Activated naive CD4-positive, alpha-beta T cell treated with anti-CD3 and anti-CD28 coated beads, Interleukin-2, amount 10 ng/mL, durations not matched to agents 7 days and 5 days (primary cell): ENCODE results near the gene NDOR1.

Experiments
- CTCF ChIA-PET: fragments of 350-600 bp; sonication (Branson Sonifier 250); formaldehyde crosslinking; loops from one replicate; lab custom pipeline; 2021; ENCODE audit warnings: antibody characterized with exemption; lab: Charles Lee
- DNase-seq: peaks from one replicate; pipeline ENCODE4 v3.0.0-alpha.2; 2020
- H3K27ac Mint-ChIP-seq: one replicate; pipeline ENCODE4 v1.8.0; 2021; ENCODE audit warnings: mild to moderate bottlenecking, moderate library complexity, mixed read lengths
- H3K27me3 Mint-ChIP-seq: one replicate; pipeline ENCODE4 v1.8.0; 2021; ENCODE audit warnings: mild to moderate bottlenecking, mixed read lengths
- H3K36me3 Mint-ChIP-seq: one replicate; pipeline ENCODE4 v1.8.0; 2021; ENCODE audit warnings: mixed read lengths
- H3K4me1 Mint-ChIP-seq: one replicate; pipeline ENCODE4 v1.8.0; 2021; ENCODE audit warnings: mixed read lengths
- H3K4me3 Mint-ChIP-seq: one replicate; pipeline ENCODE4 v1.8.0; 2021; ENCODE audit warnings: mild to moderate bottlenecking, moderate library complexity, mixed read lengths
- H3K9me3 Mint-ChIP-seq: one replicate; pipeline ENCODE4 v1.8.0; 2021; ENCODE audit warnings: mixed read lengths

NDOR1 gene

GRCh38 chr9:137206602-137207001, 1.1 kb downstream of the NDOR1 start:
- CTCF ChIA-PET = interaction anchor here (0.7 kb wide), 1 partner anchor 30 kb away, joined by 5 read pairs; no protein-coding TSS in a partner anchor

DNA sequence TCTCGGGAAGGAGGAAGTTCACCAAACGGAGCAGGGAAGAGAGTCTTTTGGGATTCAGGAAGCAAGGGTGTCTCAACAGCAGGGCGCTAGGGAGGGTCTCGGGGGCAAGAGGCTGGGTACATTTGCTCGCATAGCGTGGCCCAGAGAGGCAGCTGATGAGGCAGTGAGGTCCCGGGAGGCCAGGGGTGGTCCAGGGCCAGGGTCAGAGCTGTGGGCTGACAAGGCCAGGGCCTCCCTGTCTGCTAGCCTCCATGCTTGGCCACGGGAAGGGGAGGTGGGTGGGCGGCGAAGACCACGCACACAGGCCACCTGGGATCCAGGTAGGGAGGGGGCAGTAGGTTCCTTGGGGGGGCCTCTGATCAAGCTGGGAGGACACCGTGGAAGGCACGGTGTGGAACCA, 6.0 kb downstream of the NDOR1 start:
- no peak for DNase-seq
- Mint-ChIP-seq H3K36me3 (peaks cover 18% of the 10 kb centered on the region), H3K9me3 (no peaks in the 10 kb centered on the region), H3K27ac (no peak overlapping the region), H3K4me3 (no peak overlapping the region), H3K4me1 (peaks cover 12% of the 10 kb centered on the region), H3K27me3 (no peaks in the 10 kb centered on the region)
- CTCF ChIA-PET = no interaction called here

More at GRCh38 chr9:137206602-137207001, 1.1 kb downstream of the NDOR1 start:
- no peaks in the 10 kb centered on the region for H3K9me3 Mint-ChIP-seq
- H3K4me1 Mint-ChIP-seq = peaks cover 46% of the 10 kb centered on the region
- no peak for DNase-seq
- H3K4me3 Mint-ChIP-seq = peak overlapping the region; percentile 92
- H3K36me3 Mint-ChIP-seq = peaks cover 19% of the 10 kb centered on the region
- peak overlapping the region; percentile 83 for H3K27ac Mint-ChIP-seq
- no peaks in the 10 kb centered on the region for H3K27me3 Mint-ChIP-seq

- Mint-ChIP-seq H3K27me3 (no peaks in the 10 kb centered on the region), H3K36me3 (peaks cover 13% of the 10 kb centered on the region), H3K4me3 (no peak overlapping the region), H3K9me3 (no peaks in the 10 kb centered on the region), H3K4me1 (peaks cover 4% of the 10 kb centered on the region), H3K27ac (no peak overlapping the region)
- CTCF ChIA-PET = interaction anchor here (1.1 kb wide), 1 partner anchor 89 kb away, joined by 3 read pairs; no protein-coding TSS in a partner anchor
- DNase-seq = no peak
These were observed 7.0 kb downstream of the NDOR1 start for GRCh38 chr9:137212520-137212919.

DNA sequence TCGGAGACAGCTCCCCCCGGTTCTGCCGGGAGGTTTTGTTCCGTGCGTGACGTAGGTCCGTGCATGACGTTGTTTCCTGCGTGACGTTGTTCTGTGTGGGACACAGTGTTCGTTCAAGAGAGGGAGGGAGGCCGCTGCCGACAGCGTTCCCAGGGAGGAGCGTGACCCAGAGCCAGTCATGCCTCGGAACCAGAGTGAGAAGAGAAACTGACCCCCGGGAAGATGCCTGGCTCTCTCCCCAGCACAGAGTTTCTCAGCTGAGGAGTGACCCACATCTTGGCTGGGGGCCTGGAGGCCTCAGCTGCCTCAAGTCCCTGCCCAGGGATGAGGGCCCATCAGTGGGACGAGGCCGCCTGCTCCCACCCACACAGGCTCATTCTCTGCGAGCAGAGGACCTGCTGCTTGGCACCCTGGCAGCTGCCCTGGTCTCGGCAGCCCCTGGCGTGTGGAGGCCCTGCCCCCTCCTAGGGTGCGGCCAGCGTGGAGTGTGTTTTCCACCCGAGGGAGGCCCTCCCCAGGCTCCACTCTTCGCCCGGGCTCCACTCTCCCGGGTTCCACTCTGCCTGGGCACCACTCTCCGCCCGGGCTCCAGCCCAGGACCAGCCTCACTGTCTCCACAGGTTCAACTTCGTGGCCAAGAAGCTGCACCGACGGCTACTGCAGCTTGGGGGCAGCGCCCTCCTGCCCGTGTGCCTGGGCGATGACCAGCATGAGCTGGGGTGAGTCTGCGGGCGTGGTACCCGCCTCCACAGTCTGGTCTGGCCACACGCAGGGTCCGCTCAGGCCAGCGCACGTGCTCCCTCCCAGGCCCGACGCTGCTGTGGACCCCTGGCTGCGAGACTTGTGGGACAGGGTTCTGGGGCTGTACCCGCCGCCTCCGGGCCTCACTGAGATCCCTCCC, 7.9 kb downstream of the NDOR1 start:
- no peak overlapping the region for H3K4me3 Mint-ChIP-seq
- no peak for DNase-seq
- no peaks in the 10 kb centered on the region for H3K27me3 Mint-ChIP-seq
- no peak overlapping the region for H3K27ac Mint-ChIP-seq
- peaks cover 2% of the 10 kb centered on the region for H3K4me1 Mint-ChIP-seq
- no peaks in the 10 kb centered on the region for H3K9me3 Mint-ChIP-seq
- H3K36me3 Mint-ChIP-seq = peaks cover 11% of the 10 kb centered on the region
- CTCF ChIA-PET = interaction anchor here (1.0 to 1.3 kb wide), 4 partner anchors 9 to 90 kb away, joined by 3 to 4 read pairs (median 4); partner anchors contain the start of genes ANAPC2 and SSNA1

GRCh38 chr9:137214620-137215019, 9.1 kb downstream of the NDOR1 start:
- Mint-ChIP-seq H3K4me1 (peaks cover 2% of the 10 kb centered on the region), H3K27ac (no peak overlapping the region), H3K27me3 (no peaks in the 10 kb centered on the region)

DNA sequence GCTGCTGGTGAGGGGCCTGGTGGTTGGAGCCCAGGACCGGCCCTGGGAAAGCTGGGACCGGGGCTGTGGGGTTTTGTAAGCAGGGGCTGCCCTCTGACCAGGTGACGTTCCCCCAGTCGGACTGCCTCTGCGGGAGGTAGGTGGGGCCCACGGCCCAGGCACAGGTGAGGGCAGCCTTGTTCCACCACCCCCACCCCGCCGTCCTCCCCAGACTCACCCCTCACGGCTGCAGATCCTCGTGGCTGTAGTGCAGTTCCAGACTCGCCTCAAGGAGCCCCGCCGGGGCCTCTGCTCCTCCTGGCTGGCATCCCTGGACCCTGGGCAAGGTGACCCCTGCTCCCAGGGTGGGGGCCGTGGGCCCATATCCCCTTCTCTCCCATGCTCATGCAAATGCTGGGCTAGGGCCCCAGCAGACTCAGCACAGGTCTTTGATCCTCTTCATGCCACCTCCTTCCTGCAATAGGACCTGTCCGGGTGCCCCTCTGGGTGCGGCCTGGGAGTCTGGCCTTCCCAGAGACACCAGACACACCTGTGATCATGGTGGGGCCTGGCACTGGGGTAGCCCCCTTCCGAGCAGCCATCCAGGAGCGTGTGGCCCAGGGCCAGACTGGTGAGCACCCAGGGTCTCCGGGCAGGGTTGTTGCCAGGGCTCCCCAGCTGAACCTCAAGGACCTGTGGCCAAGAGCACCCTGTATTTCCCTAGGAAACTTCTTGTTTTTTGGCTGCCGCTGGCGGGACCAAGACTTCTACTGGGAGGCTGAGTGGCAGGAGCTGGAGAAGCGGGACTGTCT, 9.9 kb downstream of the NDOR1 start:
- no peak overlapping the region for H3K4me3 Mint-ChIP-seq
- H3K27ac Mint-ChIP-seq = no peak overlapping the region
- DNase-seq = no peak
- peaks cover 3% of the 10 kb centered on the region for H3K36me3 Mint-ChIP-seq
- no peaks in the 10 kb centered on the region for H3K9me3 Mint-ChIP-seq
- CTCF ChIA-PET = interaction anchor here (0.9 to 1.0 kb wide), 2 partner anchors 26 to 147 kb away, joined by 3 read pairs; no protein-coding TSS in a partner anchor
- peaks cover 2% of the 10 kb centered on the region for H3K4me1 Mint-ChIP-seq
- no peaks in the 10 kb centered on the region for H3K27me3 Mint-ChIP-seq

More at GRCh38 chr9:137214620-137215019, 9.1 kb downstream of the NDOR1 start:
- no peaks in the 10 kb centered on the region for H3K9me3 Mint-ChIP-seq
- H3K4me3 Mint-ChIP-seq = no peak overlapping the region
- peaks cover 5% of the 10 kb centered on the region for H3K36me3 Mint-ChIP-seq
- CTCF ChIA-PET = interaction anchor here (1.0 kb wide), 1 partner anchor 26 kb away, joined by 3 read pairs; the partner anchor contains the start of genes ANAPC2 and SSNA1
- no peak for DNase-seq

GRCh38 chr9:137216188-137216965, 10.9 kb downstream of the NDOR1 start:
- Mint-ChIP-seq H3K27me3 (no peaks in the 10 kb centered on the region), H3K4me3 (no peak overlapping the region), H3K9me3 (no peaks in the 10 kb centered on the region), H3K27ac (no peak overlapping the region), H3K4me1 (peaks cover 2% of the 10 kb centered on the region), H3K36me3 (peaks cover 3% of the 10 kb centered on the region)
- CTCF ChIA-PET = interaction anchor here (0.9 to 1.2 kb wide), 4 partner anchors 20 to 148 kb away, joined by 3 to 5 read pairs (median 3); no protein-coding TSS in a partner anchor
- no peak for DNase-seq

GRCh38 chr9:137217276-137218211, 12.0 kb downstream of the NDOR1 start:
- CTCF ChIA-PET = interaction anchor here (0.6 to 1.2 kb wide), 3 partner anchors 19 to 203 kb away, joined by 3 to 5 read pairs (median 4); no protein-coding TSS in a partner anchor
- peaks cover 2% of the 10 kb centered on the region for H3K4me1 Mint-ChIP-seq
- DNase-seq = no peak
- H3K27me3 Mint-ChIP-seq = no peaks in the 10 kb centered on the region
- no peaks in the 10 kb centered on the region for H3K9me3 Mint-ChIP-seq
- no peak overlapping the region for H3K27ac Mint-ChIP-seq
- peaks cover 3% of the 10 kb centered on the region for H3K36me3 Mint-ChIP-seq
- H3K4me3 Mint-ChIP-seq = no peak overlapping the region

DNA sequence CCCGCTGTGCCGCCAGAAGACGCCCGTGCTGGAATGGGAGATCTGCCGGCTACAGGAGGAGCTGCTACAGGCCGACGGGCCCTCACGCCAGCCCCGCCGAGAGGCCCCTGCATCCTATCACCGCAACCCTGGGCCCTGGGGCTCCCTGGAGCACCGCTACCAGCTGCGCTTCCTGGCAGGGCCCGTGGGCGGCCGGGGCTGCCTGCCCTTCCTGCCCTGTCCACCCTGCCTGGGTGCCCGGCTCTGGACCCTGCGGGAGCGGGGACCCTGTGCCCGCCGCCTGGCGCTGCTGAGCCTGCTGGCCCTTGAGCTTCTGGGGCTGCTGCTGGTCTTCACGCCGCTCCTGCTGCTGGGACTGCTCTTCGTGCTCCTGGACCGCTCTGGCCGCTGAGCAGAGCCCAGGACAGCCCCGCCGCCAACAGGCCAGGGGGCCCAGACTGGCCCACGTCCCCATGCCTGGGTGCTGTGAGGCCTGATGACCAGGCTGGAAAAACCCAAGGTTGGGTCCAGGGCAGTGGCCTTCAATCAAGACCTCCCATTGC, 12.8 kb downstream of the NDOR1 start:
- CTCF ChIA-PET = no interaction called here

DNA sequence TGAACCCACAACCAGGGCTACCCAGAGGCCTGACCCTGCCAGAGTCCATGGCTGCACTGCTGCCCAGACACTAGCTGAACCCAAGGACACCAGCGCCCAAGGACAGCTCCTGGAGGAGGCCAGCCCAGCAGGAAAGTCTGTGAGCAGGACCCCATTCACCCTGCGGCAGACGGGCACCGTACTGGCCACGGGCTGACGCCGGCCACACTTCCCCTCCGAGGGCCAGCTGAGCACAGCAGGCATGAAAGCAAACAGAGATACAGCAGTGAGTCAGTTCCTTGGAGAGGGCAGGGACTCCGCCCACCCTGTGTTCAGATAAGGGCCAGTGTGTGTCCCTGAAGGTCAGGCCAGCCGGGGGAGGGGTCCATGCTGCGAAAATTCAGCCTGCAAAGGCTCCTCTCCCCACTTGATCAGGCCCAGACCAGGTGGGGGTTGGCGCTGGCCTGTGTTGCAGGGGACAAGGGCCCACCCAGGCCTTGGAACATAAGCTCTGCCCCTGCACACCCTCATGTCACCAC, 13.3 kb downstream of the NDOR1 start:
- Mint-ChIP-seq H3K9me3 (no peaks in the 10 kb centered on the region), H3K36me3 (no peaks in the 10 kb centered on the region), H3K27ac (no peak overlapping the region), H3K27me3 (no peaks in the 10 kb centered on the region), H3K4me1 (peaks cover 7% of the 10 kb centered on the region), H3K4me3 (no peak overlapping the region)
- CTCF ChIA-PET = no interaction called here
- no peak for DNase-seq

More for the DNA sequence above, 12.8 kb downstream of the NDOR1 start:
- Mint-ChIP-seq H3K27ac (no peak overlapping the region), H3K27me3 (no peaks in the 10 kb centered on the region), H3K4me1 (peaks cover 7% of the 10 kb centered on the region), H3K9me3 (no peaks in the 10 kb centered on the region), H3K4me3 (no peak overlapping the region), H3K36me3 (no peaks in the 10 kb centered on the region)
- DNase-seq = no peak

- H3K4me3 Mint-ChIP-seq = peak overlapping the region; percentile 21
- CTCF ChIA-PET = interaction anchor here (1.5 kb wide), 1 partner anchor 17 kb away, joined by 3 read pairs; no protein-coding TSS in a partner anchor
- no peaks in the 10 kb centered on the region for H3K9me3 Mint-ChIP-seq
- no peaks in the 10 kb centered on the region for H3K36me3 Mint-ChIP-seq
- peaks cover 14% of the 10 kb centered on the region for H3K4me1 Mint-ChIP-seq
- DNase-seq = no peak
- H3K27ac Mint-ChIP-seq = no peak overlapping the region
- H3K27me3 Mint-ChIP-seq = no peaks in the 10 kb centered on the region
These were observed 14.3 kb downstream of the NDOR1 start for GRCh38 chr9:137219757-137220316.
